ENCODE measurements around the gene MRLN.

DNA sequence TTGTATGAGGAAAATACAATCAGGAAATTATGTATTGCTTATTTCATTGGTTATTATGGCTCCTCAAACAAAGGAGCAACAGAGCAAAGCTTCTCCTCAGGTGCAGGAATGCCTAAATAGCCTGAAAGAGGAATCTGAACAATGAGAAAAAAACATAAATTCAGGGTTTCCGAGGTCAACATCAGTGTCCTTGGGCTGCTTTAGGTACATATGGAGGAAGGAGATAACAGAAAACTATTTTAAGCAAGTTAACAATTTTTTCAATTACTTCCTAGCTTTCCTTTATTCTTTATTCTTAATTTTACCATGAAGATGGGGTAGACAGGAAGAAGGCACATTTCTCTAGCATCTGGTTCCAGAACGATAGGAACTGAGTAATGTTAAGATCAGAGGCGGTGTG lies 57.6 kb downstream of the MRLN start:
- TF ChIP-seq CTCF (IDR thresholded peaks at IDR 0.05) (no peak), POLR2A (IDR thresholded peaks at IDR 0.05) (no peak)
